ENCODE data around the gene GHRH. TPM values are rescaled to one million over a fixed set of nuclear protein-coding genes. Genes with fewer than 3 reads are reported as not detected.

GHRH gene
- total and polyA plus RNA-seq, 4 donors, result not detected

DNA sequence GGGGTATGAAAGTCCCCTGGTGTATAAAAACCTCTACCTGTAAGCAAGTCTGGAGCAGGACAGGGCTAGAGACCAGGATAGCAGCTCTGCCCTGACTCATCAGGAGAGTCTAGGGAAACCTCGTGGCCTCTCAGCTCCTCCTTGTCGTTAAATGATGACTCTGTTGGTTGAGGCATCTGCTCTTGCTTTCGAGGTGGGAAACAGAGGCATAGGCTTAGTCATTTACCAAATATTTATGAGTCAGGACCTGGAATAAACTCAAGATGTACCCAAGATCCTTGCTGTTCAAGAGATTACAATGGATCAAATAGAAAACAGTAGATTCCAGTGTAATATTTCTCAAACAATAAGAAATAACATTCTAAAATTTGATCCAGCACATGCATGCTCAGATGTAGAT is 33.4 kb upstream of the GHRH start:
- DNase-seq (no peak), ATAC-seq (ENCODE audit: insufficient read depth, low FRiP score) (no peak)
- 49 to 59% methylated on average over 3 of the region's 3 CpGs for WGBS, 2 donors
- peaks cover 0 to 9% (median 0%) of the 10 kb centered on the region in 4 donors for H3K9me3 ChIP-seq (ENCODE audit: control insufficient read depth in 4 of 4, insufficient read depth in 3 of 4, low read length in 3 of 4)
- H3K27me3 ChIP-seq (ENCODE audit: control insufficient read depth in 3 of 3, insufficient read depth in 3 of 3, low read length in 2 of 3), result no peaks in the 10 kb centered on the region
- peaks cover 0 to 12% (median 9%) of the 10 kb centered on the region in 4 donors for H3K36me3 ChIP-seq (ENCODE audit: control insufficient read depth in 4 of 4, insufficient read depth in 4 of 4, low read length in 4 of 4)
- H3K9ac ChIP-seq (ENCODE audit: insufficient read depth in 1 of 2, low read length in 2 of 2), result no peak overlapping the region
- no peak overlapping the region for H3K4me3 ChIP-seq
- TF ChIP-seq, protein P1, sequence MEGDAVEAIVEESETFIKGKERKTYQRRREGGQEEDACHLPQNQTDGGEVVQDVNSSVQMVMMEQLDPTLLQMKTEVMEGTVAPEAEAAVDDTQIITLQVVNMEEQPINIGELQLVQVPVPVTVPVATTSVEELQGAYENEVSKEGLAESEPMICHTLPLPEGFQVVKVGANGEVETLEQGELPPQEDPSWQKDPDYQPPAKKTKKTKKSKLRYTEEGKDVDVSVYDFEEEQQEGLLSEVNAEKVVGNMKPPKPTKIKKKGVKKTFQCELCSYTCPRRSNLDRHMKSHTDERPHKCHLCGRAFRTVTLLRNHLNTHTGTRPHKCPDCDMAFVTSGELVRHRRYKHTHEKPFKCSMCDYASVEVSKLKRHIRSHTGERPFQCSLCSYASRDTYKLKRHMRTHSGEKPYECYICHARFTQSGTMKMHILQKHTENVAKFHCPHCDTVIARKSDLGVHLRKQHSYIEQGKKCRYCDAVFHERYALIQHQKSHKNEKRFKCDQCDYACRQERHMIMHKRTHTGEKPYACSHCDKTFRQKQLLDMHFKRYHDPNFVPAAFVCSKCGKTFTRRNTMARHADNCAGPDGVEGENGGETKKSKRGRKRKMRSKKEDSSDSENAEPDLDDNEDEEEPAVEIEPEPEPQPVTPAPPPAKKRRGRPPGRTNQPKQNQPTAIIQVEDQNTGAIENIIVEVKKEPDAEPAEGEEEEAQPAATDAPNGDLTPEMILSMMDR (IDR thresholded peaks at IDR 0.05; ENCODE audit: control extremely low read depth, extremely low read depth), result no peak
- H3K27ac ChIP-seq (ENCODE audit: low read depth in 1 of 2, low read length in 1 of 2), result peak overlapping the region in 1 of 2 donors; percentile 61
- peaks cover 0 to 22% (median 14%) of the 10 kb centered on the region in 5 donors for H3K4me1 ChIP-seq (ENCODE audit: control insufficient read depth in 5 of 5, insufficient read depth in 5 of 5, low read length in 5 of 5)

DNA sequence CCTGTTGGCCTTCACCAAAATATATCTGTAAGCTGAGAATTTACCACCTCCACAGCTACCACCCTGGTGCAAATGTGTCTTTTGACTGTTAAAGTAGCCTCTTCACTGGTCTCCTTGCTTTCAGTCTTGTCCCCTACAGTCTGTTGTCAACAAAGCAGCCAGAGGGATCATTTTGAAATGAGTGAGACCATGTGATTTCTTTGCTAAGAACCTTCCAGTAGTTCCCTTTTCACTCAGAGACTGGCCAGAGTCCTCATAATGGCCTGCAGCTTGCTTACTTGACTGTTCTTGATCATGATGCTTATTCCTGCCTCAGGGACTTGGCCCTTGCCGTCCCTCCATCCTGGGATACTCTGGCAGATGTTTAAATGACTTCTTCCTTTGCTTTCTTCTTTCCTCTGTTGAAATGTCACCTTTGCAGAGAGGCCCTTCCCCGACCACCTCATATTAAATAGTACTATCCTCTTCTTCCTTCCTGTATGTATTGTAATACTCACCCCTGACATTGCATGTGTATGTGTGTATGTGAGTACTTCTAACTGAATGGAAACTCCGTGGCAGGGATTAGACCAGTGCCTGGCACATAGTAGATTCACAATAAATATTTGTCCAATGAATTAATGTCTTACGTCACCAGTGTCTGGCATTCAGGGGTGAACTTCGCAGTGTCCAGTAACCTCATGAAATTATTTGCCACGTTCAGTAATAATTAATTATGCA is 32.8 kb upstream of the GHRH start:
- H3K4me1 ChIP-seq (ENCODE audit: control insufficient read depth in 5 of 5, insufficient read depth in 5 of 5, low read length in 5 of 5), result peaks cover 0 to 17% (median 13%) of the 10 kb centered on the region in 5 donors
- H3K9me3 ChIP-seq (ENCODE audit: control insufficient read depth in 4 of 4, insufficient read depth in 3 of 4, low read length in 3 of 4), result peaks cover 0 to 9% (median 0%) of the 10 kb centered on the region in 4 donors
- no peak for DNase-seq
- no peak overlapping the region for H3K9ac ChIP-seq (ENCODE audit: insufficient read depth in 1 of 2, low read length in 2 of 2)
- peak overlapping the region in 1 of 2 donors; percentile 20 for H3K27ac ChIP-seq (ENCODE audit: low read depth in 1 of 2, low read length in 1 of 2)
- peaks cover 0 to 12% (median 8%) of the 10 kb centered on the region in 4 donors for H3K36me3 ChIP-seq (ENCODE audit: control insufficient read depth in 4 of 4, insufficient read depth in 4 of 4, low read length in 4 of 4)
- TF ChIP-seq, protein P1 (IDR thresholded peaks at IDR 0.05; ENCODE audit: control extremely low read depth, extremely low read depth), result no peak
- H3K27me3 ChIP-seq (ENCODE audit: control insufficient read depth in 3 of 3, insufficient read depth in 3 of 3, low read length in 2 of 3), result no peaks in the 10 kb centered on the region
- H3K4me3 ChIP-seq, result no peak overlapping the region
- no peak for ATAC-seq (ENCODE audit: insufficient read depth, low FRiP score)
- WGBS, 2 donors, result 65 to 76% methylated on average over 6 of the region's 6 CpGs

DNA sequence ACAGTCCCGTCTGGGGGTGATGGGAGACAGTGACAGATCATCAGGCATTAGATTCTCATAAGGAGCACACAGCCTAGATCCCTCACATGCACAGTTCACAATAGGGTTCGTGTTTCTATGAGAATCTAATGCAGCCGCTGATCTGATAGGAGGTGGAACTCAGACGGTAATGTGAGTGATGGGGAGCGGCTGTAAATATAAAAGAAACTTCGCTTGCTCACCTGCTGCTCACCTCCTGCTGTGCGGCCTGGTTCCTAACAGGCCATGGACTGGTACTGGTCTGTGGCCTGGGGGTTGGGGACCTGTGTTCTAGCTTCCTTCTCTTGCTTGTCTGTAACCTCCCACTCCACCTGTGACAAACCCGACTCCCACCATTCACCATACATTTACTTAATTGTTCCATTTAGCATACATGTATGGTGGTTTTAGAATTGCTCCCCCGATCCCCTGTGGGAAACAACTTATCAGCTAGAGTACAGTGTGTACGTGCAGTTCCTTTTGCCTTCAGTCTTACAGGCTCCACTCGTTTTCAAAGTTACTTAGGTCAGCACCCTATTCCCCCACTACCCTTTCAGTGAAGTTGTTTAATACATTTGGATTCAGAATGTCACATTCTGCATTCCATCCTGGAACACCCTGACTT is 31.8 kb upstream of the GHRH start:
- peaks cover 0 to 12% (median 7%) of the 10 kb centered on the region in 4 donors for H3K36me3 ChIP-seq (ENCODE audit: control insufficient read depth in 4 of 4, insufficient read depth in 4 of 4, low read length in 4 of 4)
- DNase-seq, result no peak
- H3K4me3 ChIP-seq, result no peak overlapping the region
- no peak overlapping the region for H3K9ac ChIP-seq (ENCODE audit: insufficient read depth in 1 of 2, low read length in 2 of 2)
- H3K27ac ChIP-seq (ENCODE audit: low read depth in 1 of 2, low read length in 1 of 2), result peak overlapping the region in 1 of 2 donors; percentile 32
- 95 to 96% methylated on average over 11 of the region's 11 CpGs for WGBS, 2 donors
- TF ChIP-seq, protein P1 (IDR thresholded peaks at IDR 0.05; ENCODE audit: control extremely low read depth, extremely low read depth), result no peak
- no peak for ATAC-seq (ENCODE audit: insufficient read depth, low FRiP score)
- peaks cover 0 to 15% (median 11%) of the 10 kb centered on the region in 5 donors for H3K4me1 ChIP-seq (ENCODE audit: control insufficient read depth in 5 of 5, insufficient read depth in 5 of 5, low read length in 5 of 5)
- H3K9me3 ChIP-seq (ENCODE audit: control insufficient read depth in 4 of 4, insufficient read depth in 3 of 4, low read length in 3 of 4), result peaks cover 0 to 9% (median 0%) of the 10 kb centered on the region in 4 donors
- no peaks in the 10 kb centered on the region for H3K27me3 ChIP-seq (ENCODE audit: control insufficient read depth in 3 of 3, insufficient read depth in 3 of 3, low read length in 2 of 3)

Measured in lung (tissue), 12 donors.